PFSK-1 (cell line): ENCODE measurements around the gene OSBPL6.

ENCODE experiments used
- FOXP2 ChIP-seq: optimal IDR thresholded peaks from 2 replicates; pipeline ENCODE3; 2011; ENCODE audit warnings: borderline replicate concordance, control low read depth, inconsistent platforms; ENCODE audit not compliant: insufficient read depth; ENCODE audit errors: extremely low read length, extremely low read depth
- POLR2AphosphoS5 ChIP-seq: IDR thresholded peaks from 2 replicates; pipeline ENCODE4 v1.6.1; 2012; ENCODE audit warnings: low read depth, mild to moderate bottlenecking, control low read depth, low read length, moderate library complexity
- REST ChIP-seq, 2 experiments: IDR thresholded peaks; 2 replicates each; pipeline versions ENCODE4 v1.6.1 to v1.8.0; 2011 to 2012; ENCODE audit warnings: low read depth in 2 of 2, low read length in 2 of 2, control low read depth in 1 of 2, inconsistent platforms in 1 of 2, mild to moderate bottlenecking in 1 of 2, moderate library complexity in 1 of 2; ENCODE audit not compliant: insufficient read depth in 1 of 2
- SIN3A ChIP-seq: IDR thresholded peaks from 2 replicates; pipeline ENCODE4 v1.6.1; 2012; ENCODE audit warnings: mild to moderate bottlenecking, low read length, moderate library complexity, borderline replicate concordance; ENCODE audit not compliant: insufficient read depth
- TAF1 ChIP-seq: IDR thresholded peaks from 2 replicates; pipeline ENCODE4 v1.6.1; 2012; ENCODE audit warnings: low read length, control low read depth, borderline replicate concordance; ENCODE audit not compliant: insufficient read depth

OSBPL6 gene

GRCh38 chr2:178173657-178174056, 20.7 kb upstream of the OSBPL6 start:
- no peak for TF ChIP-seq POLR2AphosphoS5
- TF ChIP-seq REST (IDR thresholded peaks at IDR 0.05; ENCODE audit: insufficient read depth in 1 of 2, low read depth in 2 of 2, low read length in 2 of 2) = no peak
- no peak for TF ChIP-seq FOXP2
- no peak for TF ChIP-seq TAF1
- TF ChIP-seq SIN3A = no peak

- TF ChIP-seq SIN3A (no peak), TAF1 (no peak), FOXP2 (no peak), POLR2AphosphoS5 (no peak), REST (IDR thresholded peaks at IDR 0.05; ENCODE audit: insufficient read depth in 1 of 2, low read depth in 2 of 2, low read length in 2 of 2) (no peak)
Observed at GRCh38 chr2:178177066-178177679, 17.1 kb upstream of the OSBPL6 start.

DNA sequence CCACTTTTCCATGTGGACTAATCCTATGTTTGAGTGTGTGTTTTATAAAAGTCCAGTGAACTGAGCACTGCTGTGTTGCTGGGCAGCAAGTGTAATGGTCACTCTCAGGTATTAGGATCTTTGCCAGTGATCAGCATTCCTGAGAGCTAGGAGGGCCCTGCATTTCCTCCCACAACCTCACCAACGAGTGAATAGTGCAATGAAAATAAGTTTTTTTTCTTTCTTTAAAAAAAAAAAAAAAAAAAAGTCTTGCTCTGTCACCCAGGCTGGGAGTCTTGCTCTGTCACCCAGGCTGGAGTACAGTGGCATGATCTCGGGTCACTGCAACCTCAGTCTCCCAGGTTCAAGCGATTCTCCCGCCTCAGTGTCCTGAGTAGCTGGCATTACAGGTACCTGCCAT, 6.5 kb upstream of the OSBPL6 start:
- no peak for TF ChIP-seq FOXP2
- no peak for TF ChIP-seq REST (IDR thresholded peaks at IDR 0.05; ENCODE audit: insufficient read depth in 1 of 2, low read depth in 2 of 2, low read length in 2 of 2)
- TF ChIP-seq SIN3A = no peak
- no peak for TF ChIP-seq TAF1
- TF ChIP-seq POLR2AphosphoS5 = no peak

- TF ChIP-seq POLR2AphosphoS5 (no peak), TAF1 (no peak), REST (IDR thresholded peaks at IDR 0.05; ENCODE audit: insufficient read depth in 1 of 2, low read depth in 2 of 2, low read length in 2 of 2) (no peak), SIN3A (no peak), FOXP2 (no peak)
Observed at GRCh38 chr2:178188466-178188865, 5.8 kb upstream of the OSBPL6 start.

- TF ChIP-seq FOXP2 = no peak
- TF ChIP-seq SIN3A = no peak
- no peak for TF ChIP-seq TAF1
- TF ChIP-seq REST (IDR thresholded peaks at IDR 0.05; ENCODE audit: insufficient read depth in 1 of 2, low read depth in 2 of 2, low read length in 2 of 2) = no peak
- no peak for TF ChIP-seq POLR2AphosphoS5
Observed at GRCh38 chr2:178191004-178191508, 3.3 kb upstream of the OSBPL6 start.
